ENCODE measurements around the gene ACBD7.

The ACBD7 gene

GRCh38 chr10:15096661-15097010 lies 8.1 kb upstream of the ACBD7 start:
- TF ChIP-seq CTCF (IDR thresholded peaks at IDR 0.05; ENCODE audit: extremely low read depth, insufficient read depth, missing control alignments), result no peak
- in situ Hi-C loops (cut with MboI; ENCODE audit: low pct_unique_long_range_greater_than_20kb, low sequenced_read_pairs, unreplicated experiment), result no loop called here
- no peak for DNase-seq (ENCODE audit: low spot score)

GRCh38 chr10:15092855-15093408 lies 4.4 kb upstream of the ACBD7 start:
- no peak for DNase-seq (ENCODE audit: low spot score)
- TF ChIP-seq CTCF (IDR thresholded peaks at IDR 0.05; ENCODE audit: extremely low read depth, insufficient read depth, missing control alignments), result no peak
- in situ Hi-C loops (cut with MboI; ENCODE audit: low pct_unique_long_range_greater_than_20kb, low sequenced_read_pairs, unreplicated experiment), result no loop called here

GRCh38 chr10:15091418-15091817 lies 2.8 kb upstream of the ACBD7 start:
- in situ Hi-C loops (cut with MboI; ENCODE audit: low pct_unique_long_range_greater_than_20kb, low sequenced_read_pairs, unreplicated experiment), result no loop called here
- no peak for DNase-seq (ENCODE audit: low spot score)
- TF ChIP-seq CTCF (IDR thresholded peaks at IDR 0.05; ENCODE audit: extremely low read depth, insufficient read depth, missing control alignments), result no peak

GRCh38 chr10:15084502-15084922 lies 4.1 kb downstream of the ACBD7 start:
- TF ChIP-seq CTCF (IDR thresholded peaks at IDR 0.05; ENCODE audit: extremely low read depth, insufficient read depth, missing control alignments), result no peak
- in situ Hi-C loops (cut with MboI; ENCODE audit: low pct_unique_long_range_greater_than_20kb, low sequenced_read_pairs, unreplicated experiment), result no loop called here
- no peak for DNase-seq (ENCODE audit: low spot score)

GRCh38 chr10:15083674-15084501 lies 4.7 kb downstream of the ACBD7 start:
- in situ Hi-C loops (cut with MboI; ENCODE audit: low pct_unique_long_range_greater_than_20kb, low sequenced_read_pairs, unreplicated experiment), result no loop called here
- TF ChIP-seq CTCF (IDR thresholded peaks at IDR 0.05; ENCODE audit: extremely low read depth, insufficient read depth, missing control alignments), result no peak
- DNase-seq (ENCODE audit: low spot score), result no peak

- no peak for DNase-seq (ENCODE audit: low spot score)
- no peak for TF ChIP-seq CTCF (IDR thresholded peaks at IDR 0.05; ENCODE audit: extremely low read depth, insufficient read depth, missing control alignments)
- in situ Hi-C loops (cut with MboI; ENCODE audit: low pct_unique_long_range_greater_than_20kb, low sequenced_read_pairs, unreplicated experiment), result no loop called here
Measured at GRCh38 chr10:15075421-15075820, 13.2 kb downstream of the ACBD7 start.
